Fibroblast of lung (primary cell): ENCODE measurements around the gene BBX. TPM values are rescaled to one million over a fixed set of nuclear protein-coding genes. Genes with fewer than 3 reads are reported as not detected.

Source experiments
- DNase-seq, 2 donors: peaks; one replicate each; pipeline versions ENCODE4 v3.0.0 to v3.0.0-alpha.2; 2010; ENCODE audit warnings: low read depth in 2 of 2
- H2AFZ ChIP-seq: 2 replicates; pipeline ENCODE4 v1.5.1; 2012; ENCODE audit warnings: low read length, control low read depth, inconsistent platforms
- H3K27ac ChIP-seq: 2 replicates; pipeline ENCODE4 v1.5.1; 2011; ENCODE audit warnings: low read length, control low read depth; ENCODE audit not compliant: insufficient read depth
- H3K27me3 ChIP-seq: 2 replicates; pipeline ENCODE4 v1.5.1; 2011; ENCODE audit warnings: mild to moderate bottlenecking, low read length; ENCODE audit not compliant: control insufficient read depth, insufficient read depth
- H3K36me3 ChIP-seq: 2 replicates; pipeline ENCODE4 v1.5.1; 2011; ENCODE audit warnings: low read length; ENCODE audit not compliant: control insufficient read depth, insufficient read depth
- H3K4me1 ChIP-seq: 2 replicates; pipeline ENCODE4 v1.5.1; 2011; ENCODE audit warnings: low read length; ENCODE audit not compliant: control insufficient read depth, insufficient read depth; ENCODE audit errors: extremely low read depth
- H3K4me2 ChIP-seq: 2 replicates; pipeline ENCODE4 v1.5.1; 2011; ENCODE audit warnings: low read length, control low read depth; ENCODE audit not compliant: insufficient read depth; ENCODE audit errors: extremely low read depth
- H3K4me3 ChIP-seq, 4 experiments: fragments of 200-600 bp in 1 of 4; sonication (generic) in 1 of 4; replicated peaks in 1 of 4; 2 replicates each; pipeline ENCODE4 v1.5.1; 2011 to 2016; ENCODE audit warnings: low read length in 4 of 4, low read depth in 3 of 4, mild to moderate bottlenecking in 3 of 4, control low read depth in 2 of 4, inconsistent platforms in 1 of 4, mixed read lengths in 1 of 4; ENCODE audit not compliant: insufficient read depth in 1 of 4; ENCODE audit errors: control extremely low read depth in 1 of 4
- H3K79me2 ChIP-seq: 2 replicates; pipeline ENCODE4 v1.5.1; 2012; ENCODE audit warnings: mild to moderate bottlenecking, low read length, inconsistent platforms; ENCODE audit not compliant: control insufficient read depth, insufficient read depth
- H3K9ac ChIP-seq: 2 replicates; pipeline ENCODE4 v1.5.1; 2011; ENCODE audit warnings: mild to moderate bottlenecking, low read length, control low read depth; ENCODE audit not compliant: insufficient read depth
- H3K9me3 ChIP-seq: 2 replicates; pipeline ENCODE4 v1.5.1; 2012; ENCODE audit warnings: low read depth, low read length; ENCODE audit not compliant: control insufficient read depth, insufficient read depth
- H4K20me1 ChIP-seq: 2 replicates; pipeline ENCODE4 v1.5.1; 2011; ENCODE audit warnings: low read length; ENCODE audit not compliant: control insufficient read depth, insufficient read depth; ENCODE audit errors: extremely low read depth
- EZH2 ChIP-seq: IDR thresholded peaks from 2 replicates; pipeline ENCODE4 v1.5.1; 2012; ENCODE audit warnings: low read length, control low read depth, mild to moderate bottlenecking; ENCODE audit errors: missing control alignments
- polyA plus RNA-seq, 2 donors: library from polyadenylated mRNA; depleted of rRNA in 1 of 2; stranded (reverse) in 1 of 2; unstranded in 1 of 2; fragments of >200 nt; gene quantifications; 2 replicates each; pipeline ENCODE4 v1.2.1, GENCODE V29; 2011 to 2012; ENCODE audit warnings: missing spikeins in 1 of 2
- total RNA-seq: library from RNA; depleted of rRNA; stranded (reverse); fragments of >200 nt; gene quantifications from 2 replicates; pipeline ENCODE4 v1.2.1, GENCODE V29; 2014
- TF ChIP-seq, protein P1 (sequence below), 2 donors: IDR thresholded peaks in 1 of 2; conservative IDR thresholded peaks in 1 of 2; 1 replicate in 1 of 2; 2 replicates in 1 of 2; pipeline ENCODE4 v1.5.1; 2011 to 2012; ENCODE audit warnings: low read length in 2 of 2, control low read depth in 1 of 2, inconsistent platforms in 1 of 2, low read depth in 1 of 2, mild to moderate bottlenecking in 1 of 2

The BBX gene
- total and polyA plus RNA-seq, 2 donors (not counting 1 experiment from before 2014, with no cell fraction given), result 50.0 to 71.2 TPM

DNA sequence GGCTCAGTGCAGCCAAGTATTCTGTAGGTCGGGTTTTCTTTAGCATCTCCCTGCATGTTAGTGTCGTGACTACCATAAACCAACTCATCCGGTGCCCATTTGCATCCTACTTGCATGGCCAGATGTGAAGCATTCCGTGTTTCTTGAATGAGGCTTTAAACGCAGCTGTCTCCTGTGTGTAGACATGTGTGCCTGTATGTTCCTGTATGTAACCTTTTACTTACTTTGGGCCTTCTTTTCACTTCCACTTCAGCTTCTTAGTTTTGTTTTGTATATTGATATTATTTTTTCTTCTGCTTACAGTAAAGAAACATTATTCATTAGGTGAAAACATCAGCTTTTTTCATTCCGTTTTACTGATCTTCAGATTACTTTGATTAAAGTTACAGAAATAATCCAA lies 267.9 kb downstream of the BBX start:
- H3K4me1 ChIP-seq, result no peaks in the 10 kb centered on the region
- TF ChIP-seq, protein P1, sequence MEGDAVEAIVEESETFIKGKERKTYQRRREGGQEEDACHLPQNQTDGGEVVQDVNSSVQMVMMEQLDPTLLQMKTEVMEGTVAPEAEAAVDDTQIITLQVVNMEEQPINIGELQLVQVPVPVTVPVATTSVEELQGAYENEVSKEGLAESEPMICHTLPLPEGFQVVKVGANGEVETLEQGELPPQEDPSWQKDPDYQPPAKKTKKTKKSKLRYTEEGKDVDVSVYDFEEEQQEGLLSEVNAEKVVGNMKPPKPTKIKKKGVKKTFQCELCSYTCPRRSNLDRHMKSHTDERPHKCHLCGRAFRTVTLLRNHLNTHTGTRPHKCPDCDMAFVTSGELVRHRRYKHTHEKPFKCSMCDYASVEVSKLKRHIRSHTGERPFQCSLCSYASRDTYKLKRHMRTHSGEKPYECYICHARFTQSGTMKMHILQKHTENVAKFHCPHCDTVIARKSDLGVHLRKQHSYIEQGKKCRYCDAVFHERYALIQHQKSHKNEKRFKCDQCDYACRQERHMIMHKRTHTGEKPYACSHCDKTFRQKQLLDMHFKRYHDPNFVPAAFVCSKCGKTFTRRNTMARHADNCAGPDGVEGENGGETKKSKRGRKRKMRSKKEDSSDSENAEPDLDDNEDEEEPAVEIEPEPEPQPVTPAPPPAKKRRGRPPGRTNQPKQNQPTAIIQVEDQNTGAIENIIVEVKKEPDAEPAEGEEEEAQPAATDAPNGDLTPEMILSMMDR (conservative IDR thresholded peaks at IDR 0.05 in 1 of 2, IDR thresholded peaks at IDR 0.05 in 1 of 2; ENCODE audit: low read depth in 1 of 2, low read length in 2 of 2), result no peak
- TF ChIP-seq EZH2, result no peak
- no peak overlapping the region for H3K4me2 ChIP-seq
- H2AFZ ChIP-seq, result no peak overlapping the region
- H3K9me3 ChIP-seq, result no peaks in the 10 kb centered on the region
- no peaks in the 10 kb centered on the region for H3K36me3 ChIP-seq
- no peak overlapping the region for H3K9ac ChIP-seq
- H4K20me1 ChIP-seq, result no peaks in the 10 kb centered on the region
- no peak for DNase-seq
- no peak overlapping the region for H3K4me3 ChIP-seq
- no peaks in the 10 kb centered on the region for H3K27me3 ChIP-seq
- H3K27ac ChIP-seq, result no peak overlapping the region
- no peaks in the 10 kb centered on the region for H3K79me2 ChIP-seq

DNA sequence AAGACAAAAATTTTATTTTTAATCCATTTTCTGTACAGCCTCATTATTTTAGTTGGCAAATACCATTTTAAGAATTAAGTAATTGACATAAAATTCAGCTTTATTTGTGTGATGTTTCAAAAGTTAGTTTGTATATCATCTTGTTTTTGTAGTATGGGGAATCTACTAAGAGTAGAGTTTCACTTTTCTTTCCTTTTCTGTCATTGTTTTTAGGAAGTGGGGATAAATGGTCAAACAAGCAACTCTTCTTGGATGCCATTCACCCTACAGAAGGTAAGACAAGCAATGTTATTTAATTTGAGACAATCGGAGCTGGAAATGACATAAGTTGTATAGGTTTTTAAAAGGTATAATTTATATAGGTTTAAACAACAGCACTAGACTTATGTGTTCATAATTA lies 268.3 kb downstream of the BBX start:
- Histone ChIP-seq H3K79me2 (no peaks in the 10 kb centered on the region), H3K9me3 (no peaks in the 10 kb centered on the region), H3K27me3 (no peaks in the 10 kb centered on the region), H3K4me2 (no peak overlapping the region), H3K4me3 (no peak overlapping the region), H2AFZ (no peak overlapping the region), H3K36me3 (no peaks in the 10 kb centered on the region), H3K27ac (no peak overlapping the region), H3K9ac (no peak overlapping the region), H4K20me1 (no peaks in the 10 kb centered on the region), H3K4me1 (no peaks in the 10 kb centered on the region)
- no peak for TF ChIP-seq EZH2
- TF ChIP-seq, protein P1 (conservative IDR thresholded peaks at IDR 0.05 in 1 of 2, IDR thresholded peaks at IDR 0.05 in 1 of 2; ENCODE audit: low read depth in 1 of 2, low read length in 2 of 2), result no peak
- DNase-seq, result no peak

DNA sequence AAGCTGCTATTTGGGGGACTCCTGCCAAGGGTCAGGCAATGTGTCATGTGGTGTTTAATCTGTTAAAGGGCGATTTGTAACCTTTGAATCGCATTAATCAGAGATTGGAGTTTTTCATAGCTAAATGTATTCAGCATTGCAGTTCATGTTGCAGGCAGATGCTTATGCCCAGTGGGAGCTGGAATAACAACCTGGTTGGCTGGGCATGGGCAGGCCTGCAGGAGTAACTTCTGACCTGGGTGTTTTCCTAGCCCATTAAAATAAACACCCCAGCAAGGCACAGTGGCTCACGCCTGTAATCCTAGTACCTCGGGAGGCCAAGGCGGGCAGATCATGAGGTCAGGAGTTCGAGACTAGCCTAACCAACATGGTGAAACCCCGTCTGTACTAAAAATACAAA lies 268.7 kb downstream of the BBX start:
- Histone ChIP-seq H3K4me1 (no peaks in the 10 kb centered on the region), H3K4me3 (no peak overlapping the region), H2AFZ (no peak overlapping the region), H3K36me3 (no peaks in the 10 kb centered on the region), H3K4me2 (no peak overlapping the region), H3K9ac (no peak overlapping the region), H4K20me1 (no peaks in the 10 kb centered on the region), H3K27ac (no peak overlapping the region), H3K27me3 (no peaks in the 10 kb centered on the region), H3K9me3 (no peaks in the 10 kb centered on the region), H3K79me2 (no peaks in the 10 kb centered on the region)
- DNase-seq, result no peak
- no peak for TF ChIP-seq EZH2
- TF ChIP-seq, protein P1 (conservative IDR thresholded peaks at IDR 0.05 in 1 of 2, IDR thresholded peaks at IDR 0.05 in 1 of 2; ENCODE audit: low read depth in 1 of 2, low read length in 2 of 2), result no peak
